Left colon (tissue), 2 donors: ENCODE results near the gene RIPOR3. TPM values are rescaled to one million over a fixed set of nuclear protein-coding genes. Genes with fewer than 3 reads are reported as not detected.
A peak's percentile ranks its signal among the peaks of the same experiment; 100 is the strongest.

Experiments used
- ATAC-seq: fragments of 200-7000 bp; cut with Tn5 transposase; one replicate; pipeline ENCODE4 v1.9.1; 2020; ENCODE audit warnings: mild to moderate bottlenecking, moderate library complexity
- DNase-seq, 2 donors: peaks; one replicate each; pipeline ENCODE4 v3.0.0-alpha.2; 2020
- intact Hi-C, 2 donors: fragments of 100-400 bp; cut with DNase I in 1 of 2; cut with micrococcal nuclease in 1 of 2; formaldehyde crosslinking; loops; one replicate each; pipeline versions ENCODE4 v1.11.2 to v1.14.0; 2022; cut with DNase I, micrococcal nuclease
- microRNA-seq, 2 donors: library from miRNA; unstranded; fragments of <30 nt; microRNA quantifications; one replicate each; pipeline versions ENCODE4 v1.1.0 to v1.2.0, GENCODE V29; 2020
- total RNA-seq, 2 donors: library from RNA; stranded (reverse); fragmentation: NEBNext Ultra II Directional; extraction: Animal tissue kit (Norgen Biotek cat#: 25700); gene quantifications; one replicate each; pipeline ENCODE4 v1.2.1, GENCODE V29; 2021
- donor health status: DM: no; HTN: no; CAD: no.
- donor health status: DM: yes; HTN: yes; CAD: no.

Gene RIPOR3
- total RNA-seq, 2 donors from 2014 or later, result 3.2 to 3.9 TPM

GRCh38 chr20:50537546-50538201, 153.7 kb downstream of the RIPOR3 start:
- DNase-seq (no peak), ATAC-seq (peak; percentile 23)
- intact Hi-C loops, result no loop called here

GRCh38 chr20:50536333-50536732, 155.0 kb downstream of the RIPOR3 start:
- intact Hi-C loops, result no loop called here
- ATAC-seq (peak; percentile 77), DNase-seq (no peak)

Small RNA genes within 50 kb of the gene (microRNA-seq; reads per million reads assigned to microRNA genes)
- gene MIR1302-5 (0 reads per million in 2 donors), gene MIR645 (0 reads per million in 2 donors)

Other genes starting within 250 kb of the RIPOR3 start
- 10 to 100 TPM; 31.3 to 33.9 TPM for gene PTPN1, start 181.2 kb downstream of the RIPOR3 start, total RNA-seq
- gene PARD6B, start 40.0 kb upstream of the RIPOR3 start, total RNA-seq, result 10 to 100 TPM; 19.8 to 38.4 TPM
- 1 to 10 TPM in 1 of 2 donors, under 1 TPM in 1; 0.85 to 2.8 TPM for gene BCAS4, start 103.5 kb upstream of the RIPOR3 start, total RNA-seq
- gene ADNP, start 239.9 kb upstream of the RIPOR3 start, total RNA-seq, result 10 to 100 TPM; 52.5 to 54.2 TPM